ENCODE data around the gene CTXND1. TPM values are rescaled to one million over a fixed set of nuclear protein-coding genes. Genes with fewer than 3 reads are reported as not detected.

Gene CTXND1
- total and polyA plus RNA-seq, 2 of the 8 experiments (the other 6 are each of a cell fraction or from before 2014, with no cell fraction given), result 0.03 TPM; not detected in 1

DNA sequence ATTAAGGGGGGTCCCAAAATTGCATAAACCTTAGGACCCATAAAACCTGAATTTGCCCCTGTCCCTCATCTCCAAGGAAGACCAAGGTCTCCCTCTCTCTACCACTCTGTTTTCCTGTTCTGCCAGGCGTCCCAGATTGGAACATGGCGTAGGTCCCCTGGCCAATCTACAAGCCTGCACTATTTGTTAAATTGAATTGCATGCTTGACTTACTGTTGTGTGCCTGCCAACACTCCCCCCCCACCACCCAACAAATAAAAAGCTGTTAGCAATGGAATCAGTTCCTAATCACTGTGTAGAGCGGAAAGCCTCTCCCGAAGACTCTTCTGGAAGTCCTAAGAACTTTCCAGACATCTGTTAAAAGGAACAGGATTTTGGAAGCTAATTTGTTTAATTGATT lies 11.7 kb downstream of the CTXND1 start:
- H3K23me2 ChIP-seq (ENCODE audit: low read depth, low read length), result no peaks in the 10 kb centered on the region

More for the DNA sequence above, 11.7 kb downstream of the CTXND1 start:
- Histone ChIP-seq H3K14ac (ENCODE audit: insufficient read length) (no peak overlapping the region), H2AFZ (ENCODE audit: low read length) (no peak overlapping the region), H4K5ac (ENCODE audit: insufficient read length, low read depth, low read length) (no peak overlapping the region), H3K9ac (replicated peaks in 1 of 4; ENCODE audit: extremely low read depth in 1 of 4, low read depth in 3 of 4, low read length in 3 of 4) (no peak overlapping the region), H3K56ac (replicated peaks; ENCODE audit: insufficient read length, low read depth, low read length) (no peak overlapping the region), H3K36me3 (ENCODE audit: control insufficient read depth in 2 of 4, insufficient read depth in 4 of 4, low read length in 3 of 4) (no peaks in the 10 kb centered on the region), H4K20me1 (replicated peaks in 1 of 2; ENCODE audit: control insufficient read depth in 1 of 2, insufficient read depth in 2 of 2, low read length in 2 of 2) (no peaks in the 10 kb centered on the region), H2BK20ac (ENCODE audit: low read length) (no peak overlapping the region), H3K4ac (replicated peaks; ENCODE audit: insufficient read length, low read depth, low read length) (no peak overlapping the region), H3K4me2 (ENCODE audit: insufficient read depth in 1 of 2, low read depth in 2 of 2, low read length in 2 of 2) (no peak overlapping the region), H3K18ac (ENCODE audit: extremely low read depth, low read length) (no peak overlapping the region), H2BK120ac (replicated peaks; ENCODE audit: low read depth, low read length) (no peak overlapping the region), H2BK12ac (ENCODE audit: low read depth, low read length) (no peak overlapping the region), H3K4me1 (replicated peaks in 1 of 4; ENCODE audit: control insufficient read depth in 3 of 4, insufficient read depth in 4 of 4, low read length in 3 of 4) (no peaks in the 10 kb centered on the region), H2BK5ac (ENCODE audit: low read depth, low read length) (no peak overlapping the region), H4K91ac (replicated peaks; ENCODE audit: insufficient read length, low read length) (no peak overlapping the region), H2BK15ac (ENCODE audit: low read length) (no peak overlapping the region), H3K79me1 (ENCODE audit: low read depth, low read length) (no peaks in the 10 kb centered on the region), H3K79me2 (ENCODE audit: control insufficient read depth in 1 of 2, insufficient read depth in 2 of 2, low read length in 2 of 2) (no peaks in the 10 kb centered on the region), H3K23ac (ENCODE audit: insufficient read length) (no peak overlapping the region), H3K27me3 (replicated peaks in 1 of 4; ENCODE audit: control insufficient read depth in 3 of 4, extremely low read depth in 1 of 4, insufficient read depth in 3 of 4, low read length in 3 of 4) (no peaks in the 10 kb centered on the region; a peak in 1 of 7 replicates), H3K27ac (ENCODE audit: low read depth, low read length) (no peak overlapping the region), H3K9me3 (ENCODE audit: insufficient read depth in 2 of 2, low read depth in 1 of 2, low read length in 1 of 2) (no peaks in the 10 kb centered on the region), H3K4me3 (ENCODE audit: extremely low read depth in 1 of 4, insufficient read depth in 2 of 4, low read depth in 3 of 4, low read length in 4 of 4) (no peak overlapping the region), H4K8ac (ENCODE audit: extremely low read depth, insufficient read depth, low read length) (no peak overlapping the region), H2AK5ac (ENCODE audit: low read depth, low read length) (no peak overlapping the region)
- TF ChIP-seq CBX5 (IDR thresholded peaks at IDR 0.05; ENCODE audit: low read depth, low read length), result no peak
- no peak for TF ChIP-seq BACH1 (IDR thresholded peaks at IDR 0.05; ENCODE audit: low read length)
- no peak for TF ChIP-seq MAX (IDR thresholded peaks at IDR 0.05)
- TF ChIP-seq CHD2 (IDR thresholded peaks at IDR 0.05; ENCODE audit: low read length), result no peak
- no peak for TF ChIP-seq SP4 (IDR thresholded peaks at IDR 0.05; ENCODE audit: low read length)
- CTCF ChIA-PET (ENCODE audit: partially characterized antibody), result interaction anchor here (0.6 to 4.0 kb wide), 9 partner anchors 9 to 448 kb away, joined by 3 to 39 read pairs (median 4); no protein-coding TSS in a partner anchor
- DNase-seq (ENCODE audit: low read depth in 1 of 2, low spot score in 2 of 2) (no peak), FAIRE-seq (no peak)
- POLR2A ChIA-PET (ENCODE audit: partially characterized antibody), result no interaction called here
- 99% methylated on average over 4 of the region's 4 CpGs; no CpG with 5 or more reads in 1 of the 2 experiments for WGBS, 2 experiments (ENCODE audit: extremely low coverage in 1 of 2, insufficient coverage in 1 of 2, insufficient read length in 1 of 2, insufficient replicate concordance in 2 of 2, low coverage in 1 of 2, low lambda C conversion rate in 2 of 2, missing lambda C conversion rate in 1 of 2)

Measured in H1 (cell line).